Endothelial cell (in vitro differentiated cells): ENCODE measurements around the gene PRPF8. TPM values are rescaled to one million over a fixed set of nuclear protein-coding genes. Genes with fewer than 3 reads are reported as not detected.
A peak's percentile ranks its signal among the peaks of the same experiment; 100 is the strongest.

ENCODE experiments used
- DNase-seq: peaks from one replicate; pipeline ENCODE4 v3.0.0; 2021; ENCODE audit warnings: low spot score
- H3K27ac Mint-ChIP-seq: one replicate; pipeline ENCODE4 v1.8.0; 2021; ENCODE audit warnings: mixed read lengths, inconsistent platforms; ENCODE audit not compliant: unreplicated experiment
- H3K27me3 Mint-ChIP-seq: one replicate; pipeline ENCODE4 v1.8.0; 2021; ENCODE audit warnings: mild to moderate bottlenecking, moderate library complexity, mixed read lengths, inconsistent platforms; ENCODE audit not compliant: unreplicated experiment
- H3K36me3 Mint-ChIP-seq: one replicate; pipeline ENCODE4 v1.8.0; 2021; ENCODE audit warnings: mild to moderate bottlenecking, low read depth, mixed read lengths, inconsistent platforms; ENCODE audit not compliant: unreplicated experiment
- H3K4me1 Mint-ChIP-seq: one replicate; pipeline ENCODE4 v1.8.0; 2021; ENCODE audit warnings: mild to moderate bottlenecking, mixed read lengths, inconsistent platforms; ENCODE audit not compliant: unreplicated experiment
- H3K4me3 Mint-ChIP-seq: one replicate; pipeline ENCODE4 v1.8.0; 2021; ENCODE audit warnings: mild to moderate bottlenecking, mixed read lengths, inconsistent platforms; ENCODE audit not compliant: unreplicated experiment
- H3K9me3 Mint-ChIP-seq: one replicate; pipeline ENCODE4 v1.8.0; 2021; ENCODE audit warnings: mixed read lengths, inconsistent platforms; ENCODE audit not compliant: unreplicated experiment
- total RNA-seq: library from RNA; stranded (reverse); fragmentation: NEBNext Ultra II Directional; extraction: Animal tissue kit (Norgen Biotek cat#: 25700); gene quantifications from one replicate; pipeline ENCODE4 v1.2.1, GENCODE V29; 2021; ENCODE audit not compliant: unreplicated experiment
- TF ChIP-seq, protein P1 (sequence below): fragments of 200-600 bp; sonication (generic); IDR thresholded peaks from one replicate; pipeline ENCODE4 v1.5.0; 2021; ENCODE audit warnings: antibody characterized with exemption; ENCODE audit not compliant: unreplicated experiment

The PRPF8 gene
- total RNA-seq, 1 donor from 2014 or later = 295 TPM

GRCh38 chr17:1713160-1713877, 28.7 kb upstream of the PRPF8 start:
- no peak overlapping the region for H3K27ac Mint-ChIP-seq
- peaks cover 14% of the 10 kb centered on the region for H3K27me3 Mint-ChIP-seq
- peak overlapping the region; percentile 59 for H3K4me3 Mint-ChIP-seq
- no peaks in the 10 kb centered on the region for H3K9me3 Mint-ChIP-seq
- DNase-seq = no peak
- peaks cover 17% of the 10 kb centered on the region for H3K36me3 Mint-ChIP-seq
- H3K4me1 Mint-ChIP-seq = peaks cover 25% of the 10 kb centered on the region
- TF ChIP-seq, protein P1, sequence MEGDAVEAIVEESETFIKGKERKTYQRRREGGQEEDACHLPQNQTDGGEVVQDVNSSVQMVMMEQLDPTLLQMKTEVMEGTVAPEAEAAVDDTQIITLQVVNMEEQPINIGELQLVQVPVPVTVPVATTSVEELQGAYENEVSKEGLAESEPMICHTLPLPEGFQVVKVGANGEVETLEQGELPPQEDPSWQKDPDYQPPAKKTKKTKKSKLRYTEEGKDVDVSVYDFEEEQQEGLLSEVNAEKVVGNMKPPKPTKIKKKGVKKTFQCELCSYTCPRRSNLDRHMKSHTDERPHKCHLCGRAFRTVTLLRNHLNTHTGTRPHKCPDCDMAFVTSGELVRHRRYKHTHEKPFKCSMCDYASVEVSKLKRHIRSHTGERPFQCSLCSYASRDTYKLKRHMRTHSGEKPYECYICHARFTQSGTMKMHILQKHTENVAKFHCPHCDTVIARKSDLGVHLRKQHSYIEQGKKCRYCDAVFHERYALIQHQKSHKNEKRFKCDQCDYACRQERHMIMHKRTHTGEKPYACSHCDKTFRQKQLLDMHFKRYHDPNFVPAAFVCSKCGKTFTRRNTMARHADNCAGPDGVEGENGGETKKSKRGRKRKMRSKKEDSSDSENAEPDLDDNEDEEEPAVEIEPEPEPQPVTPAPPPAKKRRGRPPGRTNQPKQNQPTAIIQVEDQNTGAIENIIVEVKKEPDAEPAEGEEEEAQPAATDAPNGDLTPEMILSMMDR = no peak

DNA sequence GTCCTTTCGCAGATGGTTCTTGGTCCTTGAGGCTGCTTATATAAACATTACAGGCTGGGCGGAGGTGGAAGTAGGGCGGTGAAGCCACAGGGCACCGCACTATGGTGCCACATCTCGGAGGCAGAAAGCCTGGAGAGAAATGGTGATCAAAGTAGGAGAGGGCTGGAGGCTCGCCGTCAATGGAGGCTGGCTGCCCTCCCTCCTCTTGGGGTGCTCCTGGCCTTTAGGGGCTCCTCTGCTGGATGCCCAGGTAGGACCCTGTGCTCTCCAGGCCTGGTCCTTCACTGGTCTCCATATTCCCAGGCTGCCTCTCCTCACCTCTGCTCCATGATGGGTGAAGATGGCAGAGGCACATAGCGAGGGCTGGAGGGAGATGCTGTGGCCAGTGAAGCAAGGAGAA, 27.6 kb upstream of the PRPF8 start:
- DNase-seq = no peak
- Mint-ChIP-seq H3K27me3 (peaks cover 11% of the 10 kb centered on the region), H3K27ac (no peak overlapping the region), H3K9me3 (no peaks in the 10 kb centered on the region), H3K4me3 (peak overlapping the region; percentile 56), H3K4me1 (peaks cover 19% of the 10 kb centered on the region), H3K36me3 (peaks cover 17% of the 10 kb centered on the region)
- TF ChIP-seq, protein P1 = no peak

DNA sequence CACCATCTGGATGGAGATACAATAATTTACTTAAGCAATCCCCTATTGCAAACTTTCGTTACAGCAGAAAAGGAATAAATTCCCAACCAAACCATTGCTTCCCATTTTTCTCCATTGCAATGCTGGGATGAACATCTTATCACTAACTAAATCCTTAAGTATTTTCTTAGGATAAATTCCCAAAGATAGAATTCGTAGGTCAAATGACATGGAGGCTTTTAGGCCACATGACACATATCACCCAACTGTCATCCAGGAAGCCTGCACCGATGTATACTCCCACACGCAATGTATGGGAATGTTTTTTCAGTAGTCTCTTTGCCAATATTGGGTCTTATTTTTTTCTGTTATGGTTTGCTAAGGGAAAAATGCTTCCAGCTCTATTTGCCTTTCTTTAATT, 27.1 kb upstream of the PRPF8 start:
- peaks cover 17% of the 10 kb centered on the region for H3K36me3 Mint-ChIP-seq
- TF ChIP-seq, protein P1 = no peak
- peaks cover 13% of the 10 kb centered on the region for H3K27me3 Mint-ChIP-seq
- H3K27ac Mint-ChIP-seq = no peak overlapping the region
- H3K4me3 Mint-ChIP-seq = peak overlapping the region; percentile 82
- DNase-seq = no peak
- H3K4me1 Mint-ChIP-seq = peaks cover 19% of the 10 kb centered on the region
- H3K9me3 Mint-ChIP-seq = no peaks in the 10 kb centered on the region

DNA sequence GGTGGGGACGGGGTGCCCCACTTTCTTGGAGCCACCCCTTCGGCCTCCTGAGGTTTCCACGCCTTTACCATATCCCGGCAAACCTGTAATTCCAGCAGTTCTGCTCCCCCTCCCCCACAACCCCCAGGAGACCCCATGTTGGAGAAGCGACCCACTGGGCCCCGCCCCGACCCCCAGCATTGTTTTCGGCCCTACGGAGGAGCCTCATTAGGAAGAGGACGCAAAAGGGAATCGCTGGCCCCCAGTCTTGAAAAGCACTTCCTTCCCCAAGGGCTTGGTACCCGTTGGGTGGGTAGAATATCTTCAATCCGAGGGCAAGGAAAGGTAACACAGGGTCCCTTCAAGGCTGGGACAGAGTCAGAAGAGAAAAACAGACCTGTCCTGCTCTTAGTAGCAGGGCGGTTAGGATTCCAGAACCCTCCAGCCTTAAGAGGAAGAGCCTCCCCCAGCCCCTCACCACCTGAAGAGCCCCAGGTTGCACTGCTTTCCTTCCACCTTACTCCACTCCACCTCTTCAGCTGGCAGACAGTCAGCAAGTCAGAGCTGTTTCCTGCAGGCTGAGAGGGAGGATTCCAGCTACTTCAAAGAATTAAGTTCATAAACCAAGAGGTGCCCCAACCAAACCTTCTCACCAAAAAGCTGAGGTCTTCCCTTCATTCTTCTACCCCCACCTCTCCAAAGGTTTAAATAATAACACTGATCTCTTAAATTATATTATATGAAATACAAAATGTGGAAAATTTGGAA, 26.3 kb upstream of the PRPF8 start:
- peaks cover 17% of the 10 kb centered on the region for H3K36me3 Mint-ChIP-seq

More for the DNA sequence above, 26.3 kb upstream of the PRPF8 start:
- Mint-ChIP-seq H3K4me3 (peak overlapping the region; percentile 82), H3K4me1 (peaks cover 19% of the 10 kb centered on the region), H3K9me3 (no peaks in the 10 kb centered on the region), H3K27me3 (peaks cover 9% of the 10 kb centered on the region), H3K27ac (no peak overlapping the region)
- no peak for DNase-seq
- TF ChIP-seq, protein P1 = no peak
